ENCODE data around the gene OSBPL2.

OSBPL2 gene

DNA sequence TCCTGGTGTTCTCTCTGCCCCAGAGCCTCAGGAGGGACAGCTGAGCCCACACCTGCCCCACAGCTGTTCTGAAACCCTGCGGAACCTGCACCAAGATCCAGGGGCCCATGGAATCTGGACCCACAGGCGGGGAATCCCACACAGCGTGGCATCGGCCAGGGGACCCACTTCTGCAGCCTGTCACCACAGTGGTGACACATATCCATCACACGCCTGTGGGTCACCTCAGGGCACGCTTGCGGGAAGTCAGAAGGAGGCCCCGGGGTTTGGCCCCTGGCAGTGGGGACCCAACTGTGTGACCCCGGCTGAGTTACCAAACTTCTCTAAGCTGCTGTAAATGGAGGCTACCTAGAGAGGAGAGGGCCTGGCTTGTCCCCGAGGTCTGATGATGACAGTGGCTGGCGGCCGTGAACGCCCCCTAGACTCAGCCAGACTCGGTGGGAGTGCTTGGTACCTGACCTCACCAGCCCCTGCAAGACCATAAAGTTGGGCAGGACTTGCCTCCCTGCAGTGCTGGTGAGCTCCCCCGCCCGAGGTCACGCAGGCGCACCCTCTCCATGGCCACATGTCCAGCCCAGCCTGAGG, 16.0 kb upstream of the OSBPL2 start:
- no peak overlapping the region for H3K27ac ChIP-seq (ENCODE audit: low read depth, low read length)
- no peaks in the 10 kb centered on the region for H3K36me3 ChIP-seq (ENCODE audit: control insufficient read depth in 5 of 5, insufficient read depth in 5 of 5, low read length in 5 of 5)
- no peaks in the 10 kb centered on the region for H3K9me3 ChIP-seq (ENCODE audit: control insufficient read depth in 5 of 5, low read length in 5 of 5)
- H3K9ac ChIP-seq (ENCODE audit: low read length in 5 of 5), result no peak overlapping the region
- H3K4me3 ChIP-seq (ENCODE audit: low read depth in 1 of 5, low read length in 5 of 5), result no peak overlapping the region
- H3K27me3 ChIP-seq (ENCODE audit: control insufficient read depth in 5 of 5, insufficient read depth in 4 of 5, low read length in 5 of 5), result peaks cover 47 to 80% (median 76%) of the 10 kb centered on the region in 5 donors
- H3K4me1 ChIP-seq (ENCODE audit: control insufficient read depth in 5 of 5, insufficient read depth in 5 of 5, low read length in 5 of 5), result peaks cover 0 to 15% (median 10%) of the 10 kb centered on the region in 5 donors

DNA sequence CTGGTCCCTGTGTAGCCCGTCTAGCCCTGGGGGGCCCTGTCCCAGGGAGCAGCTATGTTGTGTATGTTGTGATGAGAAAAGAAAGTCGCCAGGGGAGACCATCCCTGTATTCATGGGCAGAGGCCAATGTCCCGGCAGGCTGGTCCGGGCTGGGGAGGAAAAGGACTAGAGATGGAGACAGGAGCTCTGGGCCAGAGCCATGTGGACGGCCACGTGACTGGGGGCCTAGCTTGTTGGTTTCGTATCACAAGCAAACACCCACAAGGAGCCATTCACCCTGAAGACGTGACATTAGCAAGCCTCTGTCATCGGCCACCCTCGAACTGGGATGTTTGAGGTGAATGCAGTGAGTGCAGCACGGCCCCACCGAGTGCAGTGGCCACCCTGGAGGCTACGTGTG, 15.3 kb upstream of the OSBPL2 start:
- Histone ChIP-seq H3K4me1 (ENCODE audit: control insufficient read depth in 5 of 5, insufficient read depth in 5 of 5, low read length in 5 of 5) (peaks cover 0 to 15% (median 10%) of the 10 kb centered on the region in 5 donors), H3K4me3 (ENCODE audit: low read depth in 1 of 5, low read length in 5 of 5) (no peak overlapping the region)

DNA sequence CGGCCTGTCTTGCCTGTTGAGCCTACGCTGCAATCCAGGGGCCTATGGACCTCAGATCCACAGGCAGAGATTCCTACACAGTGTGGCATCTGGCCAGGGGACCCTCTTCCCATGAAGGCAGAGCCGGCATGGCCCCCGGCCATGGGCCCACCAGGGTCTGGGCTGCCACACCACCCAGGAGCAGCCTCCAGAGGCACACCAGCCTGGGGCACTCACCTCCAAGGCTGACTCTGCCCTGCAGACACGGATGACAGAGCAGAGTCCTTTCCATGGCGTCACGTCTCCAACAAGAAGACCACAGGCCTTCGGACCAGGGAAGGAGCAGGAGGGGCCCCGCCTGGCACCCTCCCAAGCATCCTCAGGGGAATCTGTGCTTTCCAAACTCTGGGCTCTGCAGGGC, 14.8 kb upstream of the OSBPL2 start:
- Histone ChIP-seq H3K27ac (ENCODE audit: low read depth, low read length) (no peak overlapping the region), H3K9ac (ENCODE audit: low read length in 5 of 5) (no peak overlapping the region), H3K4me3 (ENCODE audit: low read depth in 1 of 5, low read length in 5 of 5) (no peak overlapping the region), H3K36me3 (ENCODE audit: control insufficient read depth in 5 of 5, insufficient read depth in 5 of 5, low read length in 5 of 5) (no peaks in the 10 kb centered on the region), H3K27me3 (ENCODE audit: control insufficient read depth in 5 of 5, insufficient read depth in 4 of 5, low read length in 5 of 5) (peaks cover 45 to 77% (median 74%) of the 10 kb centered on the region in 5 donors), H3K4me1 (ENCODE audit: control insufficient read depth in 5 of 5, insufficient read depth in 5 of 5, low read length in 5 of 5) (peaks cover 0 to 15% (median 10%) of the 10 kb centered on the region in 5 donors), H3K9me3 (ENCODE audit: control insufficient read depth in 5 of 5, low read length in 5 of 5) (no peaks in the 10 kb centered on the region)

More for the DNA sequence above, 15.3 kb upstream of the OSBPL2 start:
- no peaks in the 10 kb centered on the region for H3K9me3 ChIP-seq (ENCODE audit: control insufficient read depth in 5 of 5, low read length in 5 of 5)
- H3K27ac ChIP-seq (ENCODE audit: low read depth, low read length), result no peak overlapping the region
- no peaks in the 10 kb centered on the region for H3K36me3 ChIP-seq (ENCODE audit: control insufficient read depth in 5 of 5, insufficient read depth in 5 of 5, low read length in 5 of 5)
- no peak overlapping the region for H3K9ac ChIP-seq (ENCODE audit: low read length in 5 of 5)
- peaks cover 46 to 80% (median 74%) of the 10 kb centered on the region in 5 donors for H3K27me3 ChIP-seq (ENCODE audit: control insufficient read depth in 5 of 5, insufficient read depth in 4 of 5, low read length in 5 of 5)

DNA sequence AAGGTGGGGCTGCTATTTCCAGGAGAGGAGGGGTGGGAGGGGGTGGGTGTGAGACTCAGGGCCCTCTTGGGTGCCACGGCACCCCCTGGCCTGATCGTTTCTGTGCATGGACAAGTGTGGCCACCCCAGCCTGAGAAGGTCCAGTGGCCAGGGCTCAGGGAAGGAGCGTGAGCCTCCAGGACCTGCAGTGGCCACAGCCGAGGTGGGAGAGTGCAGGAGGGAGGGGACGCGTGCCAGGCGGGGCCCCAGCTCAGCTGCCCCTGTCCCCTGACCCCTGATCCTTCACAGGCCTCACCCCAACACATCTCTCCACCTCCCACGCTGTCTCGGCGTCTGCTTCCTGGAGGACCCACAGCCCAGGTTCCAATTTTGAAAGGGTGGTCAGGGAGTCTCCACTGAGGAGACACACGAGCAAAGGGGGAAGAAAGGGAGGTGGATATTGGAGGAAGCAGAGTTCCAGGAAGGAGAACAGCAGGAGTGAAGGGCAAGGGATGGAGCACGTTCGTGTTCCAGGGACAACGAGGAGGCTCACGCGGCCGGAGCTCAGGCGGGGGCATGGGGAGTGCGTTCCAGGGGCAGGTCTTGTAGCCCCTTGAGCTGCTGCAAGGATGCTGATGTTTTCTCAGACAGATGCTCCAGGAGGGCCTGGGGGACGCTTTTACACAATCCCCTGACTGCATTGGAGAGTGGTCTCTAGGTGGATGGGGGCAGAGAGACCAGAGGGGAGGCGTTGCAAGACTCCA, 14.0 kb upstream of the OSBPL2 start:
- Histone ChIP-seq H3K36me3 (ENCODE audit: control insufficient read depth in 5 of 5, insufficient read depth in 5 of 5, low read length in 5 of 5) (no peaks in the 10 kb centered on the region), H3K9ac (ENCODE audit: low read length in 5 of 5) (no peak overlapping the region), H3K9me3 (ENCODE audit: control insufficient read depth in 5 of 5, low read length in 5 of 5) (peaks cover 0 to 2% (median 0%) of the 10 kb centered on the region in 5 donors), H3K27me3 (ENCODE audit: control insufficient read depth in 5 of 5, insufficient read depth in 4 of 5, low read length in 5 of 5) (peaks cover 41 to 73% (median 69%) of the 10 kb centered on the region in 5 donors), H3K4me3 (ENCODE audit: low read depth in 1 of 5, low read length in 5 of 5) (no peak overlapping the region), H3K27ac (ENCODE audit: low read depth, low read length) (no peak overlapping the region), H3K4me1 (ENCODE audit: control insufficient read depth in 5 of 5, insufficient read depth in 5 of 5, low read length in 5 of 5) (peaks cover 0 to 11% (median 9%) of the 10 kb centered on the region in 5 donors)

DNA sequence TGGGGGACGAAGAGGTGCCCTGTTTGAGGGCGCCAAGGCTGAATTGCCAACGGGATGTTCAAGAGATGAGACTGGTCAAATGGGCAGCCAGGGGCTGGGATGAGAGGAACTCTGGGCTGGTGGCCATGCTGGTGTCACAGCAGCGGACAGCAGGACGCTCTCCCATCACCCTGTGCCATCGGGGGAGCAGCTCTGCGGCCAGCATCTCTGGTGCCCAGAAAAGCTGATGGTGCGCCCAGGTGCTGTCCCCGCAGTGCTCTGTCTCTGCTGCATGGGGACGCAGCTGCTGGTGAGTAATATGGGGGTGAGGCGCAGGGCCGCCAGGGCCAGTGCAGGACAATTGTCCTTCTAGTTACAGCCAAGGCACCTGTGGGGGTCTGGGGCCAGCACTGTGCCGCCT, 13.3 kb upstream of the OSBPL2 start:
- H3K27me3 ChIP-seq (ENCODE audit: control insufficient read depth in 5 of 5, insufficient read depth in 4 of 5, low read length in 5 of 5), result peaks cover 41 to 73% (median 66%) of the 10 kb centered on the region in 5 donors

DNA sequence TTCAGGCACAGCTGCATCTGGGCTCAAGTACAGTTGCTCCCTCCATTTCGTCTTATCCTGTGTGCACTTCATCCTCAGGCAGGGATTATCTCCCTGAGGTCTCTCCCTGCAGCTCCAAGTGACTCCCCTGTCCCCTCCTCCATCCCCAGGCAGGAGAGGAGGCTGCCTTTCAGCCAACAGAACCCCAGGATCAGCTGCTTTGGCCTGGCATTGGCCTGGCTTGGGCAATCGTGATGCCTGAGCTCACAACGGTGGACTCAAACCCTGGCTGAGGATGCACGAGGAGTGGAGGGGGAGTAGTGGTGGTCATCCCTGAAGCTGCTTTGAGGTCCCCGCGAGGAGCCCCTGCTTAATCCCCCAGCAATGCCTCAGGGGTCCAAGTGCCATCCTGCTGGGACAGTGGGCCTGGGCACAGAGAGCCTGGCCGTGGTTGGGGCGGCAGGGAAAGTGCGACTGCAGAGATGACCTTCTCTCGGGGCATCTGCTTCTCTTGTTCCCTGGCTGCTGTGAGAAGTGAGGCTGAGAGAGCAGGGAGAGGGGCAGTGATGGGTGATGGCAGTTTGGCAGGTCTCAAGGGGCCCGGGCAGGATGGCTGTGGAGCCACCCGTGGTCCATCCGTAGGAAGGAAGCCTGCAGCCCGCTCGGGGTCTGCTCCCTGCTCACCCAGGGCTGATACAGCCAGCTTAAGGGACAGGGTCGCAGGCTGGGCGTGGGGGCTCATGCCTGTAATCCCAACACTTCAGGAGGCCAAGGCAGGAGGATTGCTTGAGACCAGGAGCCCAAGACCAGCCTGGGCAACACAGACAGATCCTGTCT, 12.3 kb upstream of the OSBPL2 start:
- H3K4me1 ChIP-seq (ENCODE audit: control insufficient read depth in 5 of 5, insufficient read depth in 5 of 5, low read length in 5 of 5), result no peaks in the 10 kb centered on the region
- peaks cover 35 to 68% (median 62%) of the 10 kb centered on the region in 5 donors for H3K27me3 ChIP-seq (ENCODE audit: control insufficient read depth in 5 of 5, insufficient read depth in 4 of 5, low read length in 5 of 5)
- H3K36me3 ChIP-seq (ENCODE audit: control insufficient read depth in 5 of 5, insufficient read depth in 5 of 5, low read length in 5 of 5), result no peaks in the 10 kb centered on the region
- peaks cover 0 to 2% (median 0%) of the 10 kb centered on the region in 5 donors for H3K9me3 ChIP-seq (ENCODE audit: control insufficient read depth in 5 of 5, low read length in 5 of 5)
- no peak overlapping the region for H3K4me3 ChIP-seq (ENCODE audit: low read depth in 1 of 5, low read length in 5 of 5)
- no peak overlapping the region for H3K9ac ChIP-seq (ENCODE audit: low read length in 5 of 5)
- H3K27ac ChIP-seq (ENCODE audit: low read depth, low read length), result no peak overlapping the region

More for the DNA sequence above, 13.3 kb upstream of the OSBPL2 start:
- Histone ChIP-seq H3K9me3 (ENCODE audit: control insufficient read depth in 5 of 5, low read length in 5 of 5) (peaks cover 0 to 2% (median 0%) of the 10 kb centered on the region in 5 donors), H3K4me3 (ENCODE audit: low read depth in 1 of 5, low read length in 5 of 5) (no peak overlapping the region), H3K9ac (ENCODE audit: low read length in 5 of 5) (no peak overlapping the region), H3K36me3 (ENCODE audit: control insufficient read depth in 5 of 5, insufficient read depth in 5 of 5, low read length in 5 of 5) (no peaks in the 10 kb centered on the region), H3K27ac (ENCODE audit: low read depth, low read length) (no peak overlapping the region), H3K4me1 (ENCODE audit: control insufficient read depth in 5 of 5, insufficient read depth in 5 of 5, low read length in 5 of 5) (peaks cover 0 to 7% (median 5%) of the 10 kb centered on the region in 5 donors)

DNA sequence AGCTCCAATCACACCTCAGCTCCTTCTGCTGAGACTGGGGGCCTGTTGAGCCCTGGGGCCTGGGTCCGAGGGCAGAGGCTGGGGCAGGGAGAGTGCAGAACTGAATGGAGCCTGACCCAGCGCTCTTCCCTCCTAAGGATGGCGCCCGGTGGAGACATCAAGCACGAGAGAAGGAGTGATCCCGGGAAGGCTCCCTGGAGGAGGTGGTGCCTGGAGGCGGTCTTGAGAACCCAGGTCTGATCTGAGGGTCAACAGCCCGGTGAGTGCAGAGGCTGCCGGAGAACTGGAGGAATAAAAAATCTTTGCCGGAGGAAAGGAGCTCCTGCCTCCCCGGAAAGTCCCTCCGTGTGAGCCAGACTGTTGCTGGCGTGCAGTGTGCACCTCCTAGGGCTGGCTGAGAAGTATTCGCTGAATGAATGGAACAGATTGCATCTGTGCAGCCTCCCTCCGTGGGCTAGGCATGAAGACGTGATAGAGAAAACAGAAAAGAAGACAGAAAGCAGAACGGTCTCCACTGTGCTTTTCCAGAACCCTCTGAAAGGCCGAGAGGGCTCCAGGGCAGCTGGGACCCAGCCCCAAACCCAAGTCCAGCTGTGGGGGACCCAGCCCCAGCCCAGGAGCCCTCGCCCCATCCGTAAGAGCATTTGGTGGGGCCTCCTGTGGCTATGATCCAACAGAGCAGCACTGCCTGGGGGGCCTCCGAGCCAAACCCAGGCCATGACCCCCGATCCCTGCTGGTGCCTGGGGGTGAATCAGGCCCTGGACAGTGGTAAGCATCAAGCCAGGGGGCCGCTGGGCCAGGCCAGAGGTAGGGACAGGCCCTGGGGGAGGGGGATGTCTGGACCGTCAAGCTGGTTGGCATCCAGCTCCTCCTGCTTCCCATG, 11.4 kb upstream of the OSBPL2 start:
- no peak overlapping the region for H3K4me3 ChIP-seq (ENCODE audit: low read depth in 1 of 5, low read length in 5 of 5)
- peaks cover 26 to 66% (median 59%) of the 10 kb centered on the region in 5 donors for H3K27me3 ChIP-seq (ENCODE audit: control insufficient read depth in 5 of 5, insufficient read depth in 4 of 5, low read length in 5 of 5)
- H3K9me3 ChIP-seq (ENCODE audit: control insufficient read depth in 5 of 5, low read length in 5 of 5), result peaks cover 0 to 2% (median 0%) of the 10 kb centered on the region in 5 donors
- no peak overlapping the region for H3K9ac ChIP-seq (ENCODE audit: low read length in 5 of 5)
- no peaks in the 10 kb centered on the region for H3K36me3 ChIP-seq (ENCODE audit: control insufficient read depth in 5 of 5, insufficient read depth in 5 of 5, low read length in 5 of 5)
- no peak overlapping the region for H3K27ac ChIP-seq (ENCODE audit: low read depth, low read length)
- no peaks in the 10 kb centered on the region for H3K4me1 ChIP-seq (ENCODE audit: control insufficient read depth in 5 of 5, insufficient read depth in 5 of 5, low read length in 5 of 5)

DNA sequence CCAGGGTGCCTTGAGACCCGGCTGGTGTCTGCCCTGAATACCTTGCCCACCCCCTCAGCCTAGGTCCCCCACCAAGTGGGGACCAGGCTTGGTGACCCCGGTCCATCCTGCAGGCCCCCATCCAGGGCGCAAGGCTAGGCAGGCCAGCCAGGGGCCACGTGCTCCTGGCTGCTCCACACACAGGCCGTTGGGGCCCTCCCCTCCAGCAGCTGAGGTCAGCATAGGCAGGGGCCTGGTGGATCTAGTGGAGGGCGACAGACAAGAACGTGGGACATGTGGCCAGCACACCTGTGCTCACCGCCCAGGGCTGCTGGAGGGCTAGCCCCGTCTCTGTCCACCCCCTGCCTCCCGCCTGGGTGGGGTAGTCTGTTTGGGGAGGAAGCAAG, 10.7 kb upstream of the OSBPL2 start:
- H3K36me3 ChIP-seq (ENCODE audit: control insufficient read depth in 5 of 5, insufficient read depth in 5 of 5, low read length in 5 of 5), result no peaks in the 10 kb centered on the region
- no peaks in the 10 kb centered on the region for H3K4me1 ChIP-seq (ENCODE audit: control insufficient read depth in 5 of 5, insufficient read depth in 5 of 5, low read length in 5 of 5)
- peaks cover 0 to 2% (median 0%) of the 10 kb centered on the region in 5 donors for H3K9me3 ChIP-seq (ENCODE audit: control insufficient read depth in 5 of 5, low read length in 5 of 5)
- H3K27ac ChIP-seq (ENCODE audit: low read depth, low read length), result no peak overlapping the region
- no peak overlapping the region for H3K9ac ChIP-seq (ENCODE audit: low read length in 5 of 5)
- peaks cover 24 to 66% (median 55%) of the 10 kb centered on the region in 5 donors for H3K27me3 ChIP-seq (ENCODE audit: control insufficient read depth in 5 of 5, insufficient read depth in 4 of 5, low read length in 5 of 5)
- no peak overlapping the region for H3K4me3 ChIP-seq (ENCODE audit: low read depth in 1 of 5, low read length in 5 of 5)

All from subcutaneous abdominal adipose tissue (tissue), 5 donors.